Inflammatory macrophage treated with lipopolysaccharide for 1 hour (primary cell): ENCODE measurements around the gene TSPAN9.

Experiments used
- DNase-seq, 2 donors: peaks; one replicate each; pipeline ENCODE4 v3.0.0-alpha.2; 2020 to 2022

Gene TSPAN9

GRCh38 chr12:3044141-3044630 is 33.0 kb upstream of the TSPAN9 start:
- DNase-seq, result no peak

- no peak for DNase-seq
These were observed 31.7 kb upstream of the TSPAN9 start for GRCh38 chr12:3045494-3045893.

GRCh38 chr12:3045989-3046388 is 31.2 kb upstream of the TSPAN9 start:
- DNase-seq, result no peak

GRCh38 chr12:3046441-3047200 is 30.6 kb upstream of the TSPAN9 start:
- DNase-seq, result no peak

GRCh38 chr12:3047961-3048360 is 29.2 kb upstream of the TSPAN9 start:
- DNase-seq, result no peak

- no peak for DNase-seq
These were observed 28.6 kb upstream of the TSPAN9 start for GRCh38 chr12:3048540-3048939.

GRCh38 chr12:3049176-3049575 is 28.0 kb upstream of the TSPAN9 start:
- no peak for DNase-seq

- DNase-seq, result peak; percentile 1 to 39
These were observed 27.4 kb upstream of the TSPAN9 start for GRCh38 chr12:3049611-3050249.

- DNase-seq, result no peak
These were observed 22.8 kb upstream of the TSPAN9 start for GRCh38 chr12:3054374-3054773.

GRCh38 chr12:3055026-3055703 is 22.0 kb upstream of the TSPAN9 start:
- no peak for DNase-seq

GRCh38 chr12:3055704-3056467 is 21.3 kb upstream of the TSPAN9 start:
- no peak for DNase-seq

- DNase-seq, result no peak
These were observed 16.1 kb upstream of the TSPAN9 start for GRCh38 chr12:3061059-3061458.

- DNase-seq, result no peak
These were observed 15.5 kb upstream of the TSPAN9 start for GRCh38 chr12:3061501-3062215.

GRCh38 chr12:3065300-3065699 is 11.9 kb upstream of the TSPAN9 start:
- DNase-seq, result no peak

GRCh38 chr12:3065846-3066245 is 11.3 kb upstream of the TSPAN9 start:
- peak in 1 of 2 donors; percentile 31 for DNase-seq

GRCh38 chr12:3069714-3070113 is 7.5 kb upstream of the TSPAN9 start:
- DNase-seq, result no peak

- DNase-seq, result no peak
These were observed 6.1 kb upstream of the TSPAN9 start for GRCh38 chr12:3071107-3071506.

- no peak for DNase-seq
These were observed 5.5 kb upstream of the TSPAN9 start for GRCh38 chr12:3071710-3072109.

GRCh38 chr12:3073438-3074250 is 3.5 kb upstream of the TSPAN9 start:
- DNase-seq, result peak; percentile 59 to 91

GRCh38 chr12:3075315-3075714 is 1.9 kb upstream of the TSPAN9 start:
- no peak for DNase-seq

GRCh38 chr12:3077572-3078081 is 448 bp downstream of the TSPAN9 start:
- no peak for DNase-seq
